Cerebellar cortex (tissue), 1 donor: Measurements from ENCODE around the gene TRPM3.
A peak's percentile ranks its signal among the peaks of the same experiment; 100 is the strongest.

Experiments
- DNase-seq: peaks from one replicate; pipeline ENCODE4 v3.0.0-alpha.2; 2015; ENCODE audit warnings: low spot score

Gene TRPM3

GRCh38 chr9:71121275-71122021 lies at the start of gene TRPM3:
TSS of gene TRPM3 (minus strand) at chr9:71121621. CDS start at chr9:71121354, 267 bp downstream.
- DNase-seq: peak; percentile 82

GRCh38 chr9:71168418-71168817 lies 47.0 kb upstream of the TRPM3 start:
- DNase-seq: no peak

GRCh38 chr9:71162126-71162525 lies 40.7 kb upstream of the TRPM3 start:
- no peak for DNase-seq

GRCh38 chr9:71157731-71158130 lies 36.3 kb upstream of the TRPM3 start:
- no peak for DNase-seq

GRCh38 chr9:71147368-71147767 lies 25.9 kb upstream of the TRPM3 start:
- no peak for DNase-seq

- no peak for DNase-seq
Measured at GRCh38 chr9:71146511-71146910, 25.1 kb upstream of the TRPM3 start.

- DNase-seq: peak; percentile 10
Measured at GRCh38 chr9:71145179-71145578, 23.8 kb upstream of the TRPM3 start.

GRCh38 chr9:71144495-71144894 lies 23.1 kb upstream of the TRPM3 start:
- DNase-seq: no peak

GRCh38 chr9:71136696-71137095 lies 15.3 kb upstream of the TRPM3 start:
- no peak for DNase-seq

GRCh38 chr9:71131145-71131544 lies 9.7 kb upstream of the TRPM3 start:
- no peak for DNase-seq

GRCh38 chr9:71130521-71130920 lies 9.1 kb upstream of the TRPM3 start:
- DNase-seq: peak; percentile 48

GRCh38 chr9:71128796-71129195 lies 7.4 kb upstream of the TRPM3 start:
- peak; percentile 75 for DNase-seq

- no peak for DNase-seq
Measured at GRCh38 chr9:71127301-71127700, 5.9 kb upstream of the TRPM3 start.

GRCh38 chr9:71122421-71122820 lies 1.0 kb upstream of the TRPM3 start:
- no peak for DNase-seq

- DNase-seq: no peak
Measured at GRCh38 chr9:71122022-71122275, 528 bp upstream of the TRPM3 start.

GRCh38 chr9:71120501-71121247 lies 747 bp downstream of the TRPM3 start:
- DNase-seq: peak; percentile 66

- peak; percentile 54 for DNase-seq
Measured at GRCh38 chr9:71119746-71120145, 1.7 kb downstream of the TRPM3 start.

- DNase-seq: peak; percentile 47
Measured at GRCh38 chr9:71118324-71118723, 3.1 kb downstream of the TRPM3 start.

GRCh38 chr9:71115448-71115975 lies 5.9 kb downstream of the TRPM3 start:
- DNase-seq: no peak

- no peak for DNase-seq
Measured at GRCh38 chr9:71112866-71113265, 8.6 kb downstream of the TRPM3 start.

GRCh38 chr9:71108937-71109336 lies 12.5 kb downstream of the TRPM3 start:
- no peak for DNase-seq

GRCh38 chr9:71106992-71107391 lies 14.4 kb downstream of the TRPM3 start:
- DNase-seq: no peak

- DNase-seq: no peak
Measured at GRCh38 chr9:71105192-71105591, 16.2 kb downstream of the TRPM3 start.

- peak; percentile 65 for DNase-seq
Measured at GRCh38 chr9:71098801-71099200, 22.6 kb downstream of the TRPM3 start.
